K562 (cell line): ENCODE measurements around the gene POLR3E. TPM values are rescaled to one million over a fixed set of nuclear protein-coding genes. Genes with fewer than 3 reads are reported as not detected.

Experiments
- ATAC-seq: fragments of 200-7000 bp; cut with Tn5 transposase; 3 replicates; pipeline ENCODE4 v1.9.1; 2020; ENCODE audit warnings: moderate library complexity
- BruUV-seq: library from RNA; stranded (reverse); fragments of 400-500 nt; replicated peaks from 2 replicates; lab custom pipeline; 2021; lab: Mats Ljungman, UMichigan
- CTCF ChIA-PET: fragments of 300-600 bp; formaldehyde crosslinking; extraction: SDS; loops from one replicate; lab custom pipeline; 2021; ENCODE audit warnings: low intra/inter-chr PET ratio; lab: Yijun Ruan, JAX
- POLR2A ChIA-PET: fragments of 300-600, 350-650 bp; sonication (Branson Sonifier 250); formaldehyde crosslinking; extraction: SDS; loops from one replicate; lab custom pipeline; 2021; ENCODE audit warnings: antibody characterized with exemption, inconsistent platforms; lab: Yijun Ruan, JAX
- DNase-seq, 4 experiments: peaks; one replicate each; pipeline versions ENCODE4 v3.0.0 to v3.0.0-alpha.2; 2011 to 2018; ENCODE audit warnings: low spot score in 3 of 4, mixed read lengths in 3 of 4; ENCODE audit errors: extremely low read depth in 1 of 4
- FAIRE-seq: peaks from 2 replicates; lab custom pipeline; 2011; peaks lifted over from hg19 to GRCh38; lab: Jason Lieb, UNC
- H2AFZ ChIP-seq: 2 replicates; pipeline ENCODE4 v1.6.0; 2011; ENCODE audit warnings: low read depth, low read length, control low read depth, inconsistent platforms
- H3K27ac ChIP-seq: fragments of 200-600 bp; 3 replicates; pipeline ENCODE4 v1.8.0; 2011; ENCODE audit warnings: low read depth, mild to moderate bottlenecking, control low read depth, inconsistent platforms, low read length, moderate library complexity, mixed read lengths; ENCODE audit errors: extremely low read depth
- H3K27me3 ChIP-seq, 2 experiments: fragments of 300-600 bp in 1 of 2; 2 replicates in 1 of 2; 3 replicates in 1 of 2; pipeline versions ENCODE4 v1.6.0 to v1.8.0; 2011; ENCODE audit warnings: inconsistent platforms in 2 of 2, low read length in 2 of 2, mild to moderate bottlenecking in 1 of 2, mixed read lengths in 1 of 2, moderate library complexity in 1 of 2; ENCODE audit not compliant: control insufficient read depth in 2 of 2, insufficient read depth in 2 of 2
- H3K36me3 ChIP-seq: fragments of 300-600 bp; 3 replicates; pipeline ENCODE4 v1.8.0; 2011; ENCODE audit warnings: mild to moderate bottlenecking, low read length, inconsistent platforms; ENCODE audit not compliant: control insufficient read depth, insufficient read depth
- H3K4me1 ChIP-seq, 2 experiments: fragments of 200-600 bp in 1 of 2; replicated peaks in 1 of 2; 2 replicates in 1 of 2; 3 replicates in 1 of 2; pipeline versions ENCODE4 v1.5.1 to v1.8.0; 2011; ENCODE audit warnings: inconsistent platforms in 2 of 2, low read length in 2 of 2, mild to moderate bottlenecking in 1 of 2, mixed read lengths in 1 of 2, moderate library complexity in 1 of 2; ENCODE audit not compliant: control insufficient read depth in 2 of 2, insufficient read depth in 2 of 2
- H3K4me2 ChIP-seq: 2 replicates; pipeline ENCODE4 v1.6.1; 2011; ENCODE audit warnings: low read length, control low read depth, inconsistent platforms, mixed read lengths; ENCODE audit not compliant: insufficient read depth
- H3K4me3 ChIP-seq: fragments of 200-600 bp; sonication (generic), shearing (Covaris generic); 2 replicates; pipeline ENCODE4 v1.5.1; 2016; ENCODE audit warnings: control low read depth, inconsistent platforms
- H3K79me2 ChIP-seq: fragments of 200-600 bp; 3 replicates; pipeline ENCODE4 v1.8.0; 2011; ENCODE audit warnings: low read length, inconsistent platforms; ENCODE audit not compliant: control insufficient read depth, insufficient read depth
- H3K9ac ChIP-seq, 2 experiments: 2 replicates each; pipeline versions ENCODE4 v1.6.0 to v1.6.1; 2011; ENCODE audit warnings: low read depth in 2 of 2, low read length in 2 of 2, control low read depth in 1 of 2, inconsistent platforms in 1 of 2, mild to moderate bottlenecking in 1 of 2, mixed read lengths in 1 of 2; ENCODE audit not compliant: insufficient read depth in 1 of 2
- H3K9me1 ChIP-seq: one replicate; pipeline ENCODE4 v1.6.0; 2011; ENCODE audit warnings: inconsistent platforms, mild to moderate bottlenecking, low read length, moderate library complexity; ENCODE audit not compliant: control insufficient read depth, insufficient read depth
- H3K9me3 ChIP-seq: replicated peaks from 2 replicates; pipeline ENCODE4 v1.5.1; 2011; ENCODE audit warnings: low read depth, low read length, inconsistent platforms; ENCODE audit not compliant: control insufficient read depth, insufficient read depth
- H4K20me1 ChIP-seq: replicated peaks from 2 replicates; pipeline ENCODE4 v1.6.1; 2011; ENCODE audit warnings: low read length, inconsistent platforms, mixed read lengths; ENCODE audit not compliant: control insufficient read depth, insufficient read depth
- FIP1L1 ChIP-seq: fragments of 200-400 bp; formaldehyde crosslinking; IDR thresholded peaks from 2 replicates; pipeline ENCODE4 v1.6.1; 2018; ENCODE audit warnings: mild to moderate bottlenecking, low read depth, low read length; ENCODE audit not compliant: poor library complexity, severe bottlenecking
- HDAC6 ChIP-seq: IDR thresholded peaks from 2 replicates; pipeline ENCODE4 v1.6.1; 2012; ENCODE audit warnings: low read depth, mild to moderate bottlenecking, control low read depth, inconsistent platforms, low read length, moderate library complexity
- MBD2 ChIP-seq: sonication (generic); IDR thresholded peaks from 2 replicates; pipeline ENCODE4 v1.6.1; 2016; ENCODE audit warnings: low read depth, borderline replicate concordance
- MXI1 ChIP-seq: IDR thresholded peaks from 2 replicates; pipeline ENCODE4 v1.6.1; 2011; ENCODE audit warnings: low read depth, mild to moderate bottlenecking, improper control_type of control experiment, low read length
- PHB2 ChIP-seq: fragments of 450-650 bp; IDR thresholded peaks from 2 replicates; pipeline ENCODE4 v1.6.1; 2017; ENCODE audit warnings: low read depth
- WGBS: fragments of 100-300 bp; shearing (Covaris generic); methylation state at CpG from one replicate; pipeline ENCODE4 v1.1.6; 2016; ENCODE audit warnings: low coverage, mixed read lengths; ENCODE audit not compliant: insufficient coverage; ENCODE audit errors: missing lambda C conversion rate; 5-methylcytosine and 5-hydroxymethylcytosine counted together
- in situ Hi-C: fragments of 300-500 bp; cut with MboI; formaldehyde crosslinking; loops from 4 replicates; pipeline ENCODE4 v1.15.0; 2018; ENCODE audit warnings: inconsistent platforms, mixed read lengths
- intact Hi-C: fragments of 100-400 bp; cut with micrococcal nuclease; formaldehyde crosslinking; loops from 2 replicates; pipeline ENCODE4 v1.14.2; 2022
- polyA plus RNA-seq, 8 experiments: library from polyadenylated mRNA; depleted of rRNA in 4 of 8; stranded (reverse) in 5 of 8; unstranded in 3 of 8; fragments of >200 nt; fragmentation: Nextera tagmentation in 2 of 8; fragmentation: Illumina TruSeq in 1 of 8; extraction: Ambion mirVana in 2 of 8; extraction: Trizol in 1 of 8; gene quantifications; 2 replicates each; pipeline versions ENCODE4 v1.2.1 to v1.2.3, GENCODE V29; 2011 to 2014; ENCODE audit warnings: inconsistent platforms in 1 of 8, missing spikeins in 1 of 8
- total RNA-seq, 7 experiments: library from RNA; depleted of rRNA in 6 of 7; stranded (reverse); fragments of >200 nt in 6 of 7; fragmentation: Illumina TruSeq in 2 of 7; extraction: Trizol in 2 of 7; gene quantifications; 2 replicates each; pipeline versions ENCODE4 v1.2.1 to v1.2.3, GENCODE V29; 2011 to 2021; ENCODE audit warnings: low replicate concordance in 1 of 7
- TF ChIP-seq, protein P1 (sequence below): fragments of 250-450 bp; sonication (Bioruptor Pico); IDR thresholded peaks from 2 replicates; pipeline ENCODE4 v1.5.0; 2021

Gene POLR3E
- total and polyA plus RNA-seq, 9 of the 15 experiments (the other 6 are each of a cell fraction or from before 2014, with no cell fraction given), result 17.7 to 151 (median 82.6) TPM

DNA sequence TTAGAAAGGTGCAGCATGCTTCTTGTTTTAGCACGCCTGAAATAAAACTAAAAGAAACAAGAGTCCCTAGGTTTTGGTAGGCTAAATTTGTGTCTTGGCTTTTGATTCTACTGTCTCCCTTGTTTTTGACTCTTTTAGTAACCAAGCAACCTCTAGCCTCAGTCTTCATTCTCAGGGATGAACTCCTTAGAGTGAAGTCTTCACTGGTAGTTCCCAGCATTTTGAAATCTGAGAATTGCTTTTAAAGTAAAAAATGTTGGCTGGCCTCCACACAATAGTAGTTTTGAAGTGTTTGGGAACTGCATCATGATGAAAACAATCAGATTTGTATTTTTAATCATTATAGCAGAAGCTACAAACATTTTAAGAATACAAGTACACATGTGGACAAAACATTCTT lies 83.3 kb downstream of the POLR3E start:
- BruUV-seq, result no TSS peak
- H4K20me1 ChIP-seq, result no peaks in the 10 kb centered on the region
- DNase-seq (no peak), ATAC-seq (no peak), FAIRE-seq (no peak)
- no peak overlapping the region for H2AFZ ChIP-seq
- ChIA-PET POLR2A (no interaction called here), CTCF (no interaction called here)
- no peaks in the 10 kb centered on the region for H3K79me2 ChIP-seq
- H3K9me1 ChIP-seq, result no peaks in the 10 kb centered on the region
- H3K9ac ChIP-seq, result no peak overlapping the region
- TF ChIP-seq FIP1L1 (no peak), PHB2 (no peak), HDAC6 (no peak), MXI1 (no peak), MBD2 (no peak)
- TF ChIP-seq, protein P1, sequence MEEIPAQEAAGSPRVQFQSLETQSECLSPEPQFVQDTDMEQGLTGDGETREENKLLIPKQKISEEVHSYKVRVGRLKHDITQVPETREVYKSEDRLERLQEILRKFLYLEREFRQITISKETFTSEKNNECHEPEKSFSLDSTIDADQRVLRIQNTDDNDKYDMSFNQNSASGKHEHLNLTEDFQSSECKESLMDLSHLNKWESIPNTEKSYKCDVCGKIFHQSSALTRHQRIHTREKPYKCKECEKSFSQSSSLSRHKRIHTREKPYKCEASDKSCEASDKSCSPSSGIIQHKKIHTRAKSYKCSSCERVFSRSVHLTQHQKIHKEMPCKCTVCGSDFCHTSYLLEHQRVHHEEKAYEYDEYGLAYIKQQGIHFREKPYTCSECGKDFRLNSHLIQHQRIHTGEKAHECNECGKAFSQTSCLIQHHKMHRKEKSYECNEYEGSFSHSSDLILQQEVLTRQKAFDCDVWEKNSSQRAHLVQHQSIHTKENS (CRISPR knock-in tag), result no peak
- H3K4me1 ChIP-seq, result no peaks in the 10 kb centered on the region
- WGBS, result 55% methylated on average over 1 of the region's 1 CpG
- H3K27me3 ChIP-seq, result no peaks in the 10 kb centered on the region
- in situ Hi-C loops (loop anchor here (25.0 kb wide), 1 partner anchor 468 kb away; no protein-coding TSS in a partner anchor), intact Hi-C loops (no loop called here)
- H3K4me2 ChIP-seq, result no peak overlapping the region
- H3K4me3 ChIP-seq, result no peak overlapping the region
- no peaks in the 10 kb centered on the region for H3K36me3 ChIP-seq
- H3K9me3 ChIP-seq, result no peaks in the 10 kb centered on the region
- H3K27ac ChIP-seq, result no peak overlapping the region
